ENCODE measurements around the gene BCAS1. TPM values are rescaled to one million over a fixed set of nuclear protein-coding genes. Genes with fewer than 3 reads are reported as not detected.

The BCAS1 gene
- total RNA-seq, 1 donor from 2014 or later: 0.81 TPM

GRCh38 chr20:54063580-54063979, 6.8 kb downstream of the BCAS1 start:
- ATAC-seq (no peak), DNase-seq (no peak)
- peaks cover 7% of the 10 kb centered on the region for H3K4me1 ChIP-seq
- no peaks in the 10 kb centered on the region for H3K36me3 ChIP-seq
- no peaks in the 10 kb centered on the region for H3K27me3 ChIP-seq
- H3K4me3 ChIP-seq: no peak overlapping the region
- no peaks in the 10 kb centered on the region for H3K9me3 ChIP-seq
- TF ChIP-seq CTCF (IDR thresholded peaks at IDR 0.05): no peak
- no peak overlapping the region for H3K27ac ChIP-seq
- intact Hi-C loops (cut with DNase I): no loop called here

GRCh38 chr20:54062812-54063280, 7.5 kb downstream of the BCAS1 start:
- Histone ChIP-seq H3K36me3 (no peaks in the 10 kb centered on the region), H3K27me3 (no peaks in the 10 kb centered on the region), H3K4me1 (peaks cover 7% of the 10 kb centered on the region), H3K27ac (no peak overlapping the region), H3K4me3 (no peak overlapping the region), H3K9me3 (no peaks in the 10 kb centered on the region)
- DNase-seq (no peak), ATAC-seq (peak; percentile 51)
- TF ChIP-seq CTCF (IDR thresholded peaks at IDR 0.05): peak; percentile 60
- intact Hi-C loops (cut with DNase I): no loop called here

GRCh38 chr20:54061101-54061881, 9.1 kb downstream of the BCAS1 start:
- no peak for TF ChIP-seq CTCF (IDR thresholded peaks at IDR 0.05)
- Histone ChIP-seq H3K4me3 (no peak overlapping the region), H3K27ac (no peak overlapping the region), H3K36me3 (no peaks in the 10 kb centered on the region), H3K27me3 (no peaks in the 10 kb centered on the region), H3K9me3 (no peaks in the 10 kb centered on the region), H3K4me1 (peaks cover 4% of the 10 kb centered on the region)
- intact Hi-C loops (cut with DNase I): no loop called here
- DNase-seq: no peak
- no peak for ATAC-seq

GRCh38 chr20:54059691-54060364, 10.6 kb downstream of the BCAS1 start:
- Histone ChIP-seq H3K27me3 (no peaks in the 10 kb centered on the region), H3K27ac (no peak overlapping the region), H3K9me3 (no peaks in the 10 kb centered on the region), H3K4me3 (no peak overlapping the region), H3K36me3 (no peaks in the 10 kb centered on the region), H3K4me1 (peaks cover 4% of the 10 kb centered on the region)
- no peak for DNase-seq
- intact Hi-C loops (cut with DNase I): no loop called here
- no peak for ATAC-seq
- TF ChIP-seq CTCF (IDR thresholded peaks at IDR 0.05): no peak

- ATAC-seq (no peak), DNase-seq (no peak)
- Histone ChIP-seq H3K36me3 (no peaks in the 10 kb centered on the region), H3K27ac (no peak overlapping the region), H3K27me3 (no peaks in the 10 kb centered on the region), H3K4me3 (no peak overlapping the region), H3K9me3 (no peaks in the 10 kb centered on the region), H3K4me1 (peaks cover 4% of the 10 kb centered on the region)
- TF ChIP-seq CTCF (IDR thresholded peaks at IDR 0.05): no peak
- intact Hi-C loops (cut with DNase I): no loop called here
Measured at GRCh38 chr20:54058420-54059139, 11.8 kb downstream of the BCAS1 start.

Data from upper lobe of right lung (tissue), 1 donor.